ENCODE measurements around the gene HPX.

The HPX gene, protein sequence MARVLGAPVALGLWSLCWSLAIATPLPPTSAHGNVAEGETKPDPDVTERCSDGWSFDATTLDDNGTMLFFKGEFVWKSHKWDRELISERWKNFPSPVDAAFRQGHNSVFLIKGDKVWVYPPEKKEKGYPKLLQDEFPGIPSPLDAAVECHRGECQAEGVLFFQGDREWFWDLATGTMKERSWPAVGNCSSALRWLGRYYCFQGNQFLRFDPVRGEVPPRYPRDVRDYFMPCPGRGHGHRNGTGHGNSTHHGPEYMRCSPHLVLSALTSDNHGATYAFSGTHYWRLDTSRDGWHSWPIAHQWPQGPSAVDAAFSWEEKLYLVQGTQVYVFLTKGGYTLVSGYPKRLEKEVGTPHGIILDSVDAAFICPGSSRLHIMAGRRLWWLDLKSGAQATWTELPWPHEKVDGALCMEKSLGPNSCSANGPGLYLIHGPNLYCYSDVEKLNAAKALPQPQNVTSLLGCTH

DNA sequence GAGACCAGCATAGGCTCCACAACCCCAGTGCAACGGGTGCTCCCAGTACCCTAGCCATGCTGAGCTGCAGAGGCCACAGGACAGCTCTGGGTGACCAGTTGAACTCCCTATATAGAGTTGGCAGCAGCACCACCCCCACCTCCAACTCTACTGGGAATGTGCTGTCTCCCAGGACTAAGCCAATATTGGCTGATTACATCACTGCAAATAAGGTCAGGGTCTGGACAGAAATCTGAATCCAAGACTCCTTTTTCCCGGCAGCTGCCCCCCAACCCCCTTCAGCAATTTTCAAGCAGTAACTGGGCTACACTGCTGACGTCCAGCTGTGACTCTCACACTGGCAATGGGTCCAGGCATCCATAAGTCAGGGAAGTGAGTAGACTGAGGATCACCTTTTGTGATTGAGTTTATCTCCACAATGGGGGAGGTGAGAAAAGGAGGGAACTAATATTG lies at the start of gene HPX:
TSS of gene HPX (minus strand) at position 82 of the 453 bp plus-strand sequence. CDS start at position 58, 24 bp downstream.
- no peak for DNase-seq

DNA sequence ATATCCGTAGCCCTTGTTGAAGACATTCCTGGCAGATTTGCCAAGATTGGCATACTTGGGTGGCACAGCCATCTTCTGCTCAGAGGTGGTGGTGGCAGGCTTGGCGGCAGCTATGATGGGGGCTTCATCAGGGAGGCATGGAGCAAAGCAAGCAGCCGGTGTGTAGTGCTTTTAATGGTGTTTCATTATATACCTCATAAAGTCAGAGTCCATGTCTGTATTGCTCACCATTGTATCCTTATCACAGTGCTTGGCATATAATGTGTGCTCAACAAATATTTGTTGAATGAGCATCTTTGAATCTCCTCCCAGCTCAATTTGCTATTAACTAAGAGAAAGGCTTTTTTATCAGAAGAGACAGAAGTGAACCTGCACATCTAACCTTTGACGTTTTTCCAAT lies 48.5 kb upstream of the HPX start:
- no peak for DNase-seq

GRCh38 chr11:6488821-6489220 lies 48.0 kb upstream of the HPX start:
- DNase-seq = no peak

GRCh38 chr11:6488342-6488741 lies 47.6 kb upstream of the HPX start:
- no peak for DNase-seq

DNA sequence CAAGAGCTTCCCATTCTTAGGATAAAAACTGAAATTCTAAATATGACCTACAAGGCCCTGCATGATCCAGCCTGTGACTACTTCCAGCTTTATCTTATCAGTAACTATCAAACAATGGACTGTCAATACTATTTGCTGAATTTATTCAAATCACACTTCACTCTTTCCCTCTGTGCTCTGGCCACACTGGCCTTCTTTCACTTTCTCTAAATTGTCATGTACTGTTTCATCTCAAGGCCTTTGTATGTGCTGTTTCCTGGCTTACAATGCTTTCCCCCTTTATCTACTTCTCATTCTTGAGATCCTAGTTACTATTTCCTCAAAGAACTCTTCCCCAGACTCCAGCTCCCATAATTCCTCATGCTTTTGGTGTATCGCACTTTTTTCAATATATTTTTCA lies 46.2 kb upstream of the HPX start:
- DNase-seq = no peak

DNA sequence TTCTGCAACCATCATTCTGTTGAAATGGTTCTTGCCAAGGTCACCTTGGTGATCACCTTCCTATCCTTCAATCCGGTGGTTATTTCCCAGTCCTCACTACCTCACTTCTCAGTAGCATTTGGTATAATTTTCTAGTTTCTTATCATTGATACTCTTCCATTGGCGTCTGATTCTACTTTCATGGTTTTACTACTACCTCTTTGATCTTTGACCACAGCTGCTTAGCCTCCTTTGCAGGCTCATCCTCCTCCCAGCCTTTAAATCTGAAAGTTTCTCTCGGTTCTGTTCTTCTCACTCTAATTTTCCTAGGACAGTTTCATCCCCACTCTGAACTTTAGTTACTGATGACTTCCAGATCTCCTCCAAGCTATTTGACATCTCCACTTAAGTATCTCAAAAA lies 45.5 kb upstream of the HPX start:
- no peak for DNase-seq

- DNase-seq = no peak
Observed at GRCh38 chr11:6485661-6486060, 44.9 kb upstream of the HPX start.

DNA sequence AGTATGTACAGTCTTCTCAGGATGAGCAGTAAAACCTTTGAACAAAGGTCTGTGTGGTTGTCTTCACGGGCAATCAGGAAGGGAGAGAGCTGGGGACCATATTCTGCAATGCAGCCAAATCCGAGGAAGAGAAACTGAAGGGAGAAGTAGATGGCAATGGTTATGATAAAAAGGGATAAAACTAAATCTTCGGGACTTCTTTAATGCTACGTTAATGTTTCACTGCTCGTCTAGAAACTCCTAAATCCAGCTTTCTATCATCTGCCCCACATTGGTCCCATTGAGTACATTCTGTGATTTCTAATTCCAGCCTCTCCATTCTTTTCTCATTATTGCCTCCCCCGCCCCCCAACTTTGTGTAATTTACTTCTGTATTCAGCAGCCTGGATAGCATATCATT lies 42.2 kb upstream of the HPX start:
- DNase-seq = no peak

- DNase-seq = no peak
Observed at GRCh38 chr11:6482441-6482840, 41.7 kb upstream of the HPX start.

DNA sequence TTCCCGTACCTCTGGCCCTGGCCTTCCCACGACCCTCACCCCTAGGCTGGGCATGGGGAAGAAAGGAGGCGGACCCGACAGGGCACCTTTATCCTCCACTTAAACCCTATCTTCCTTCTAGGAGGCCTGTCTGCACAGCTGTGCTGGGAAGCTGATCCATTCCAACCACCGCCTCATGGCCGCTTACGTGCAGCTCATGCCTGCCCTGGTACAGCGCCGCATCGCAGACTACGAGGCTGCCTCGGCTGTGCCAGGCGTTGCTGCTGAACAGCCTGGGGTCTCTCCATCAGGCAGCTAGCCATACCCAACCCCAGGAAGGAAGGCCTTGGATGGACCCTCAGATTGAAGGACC lies 41.1 kb upstream of the HPX start:
- no peak for DNase-seq

DNA sequence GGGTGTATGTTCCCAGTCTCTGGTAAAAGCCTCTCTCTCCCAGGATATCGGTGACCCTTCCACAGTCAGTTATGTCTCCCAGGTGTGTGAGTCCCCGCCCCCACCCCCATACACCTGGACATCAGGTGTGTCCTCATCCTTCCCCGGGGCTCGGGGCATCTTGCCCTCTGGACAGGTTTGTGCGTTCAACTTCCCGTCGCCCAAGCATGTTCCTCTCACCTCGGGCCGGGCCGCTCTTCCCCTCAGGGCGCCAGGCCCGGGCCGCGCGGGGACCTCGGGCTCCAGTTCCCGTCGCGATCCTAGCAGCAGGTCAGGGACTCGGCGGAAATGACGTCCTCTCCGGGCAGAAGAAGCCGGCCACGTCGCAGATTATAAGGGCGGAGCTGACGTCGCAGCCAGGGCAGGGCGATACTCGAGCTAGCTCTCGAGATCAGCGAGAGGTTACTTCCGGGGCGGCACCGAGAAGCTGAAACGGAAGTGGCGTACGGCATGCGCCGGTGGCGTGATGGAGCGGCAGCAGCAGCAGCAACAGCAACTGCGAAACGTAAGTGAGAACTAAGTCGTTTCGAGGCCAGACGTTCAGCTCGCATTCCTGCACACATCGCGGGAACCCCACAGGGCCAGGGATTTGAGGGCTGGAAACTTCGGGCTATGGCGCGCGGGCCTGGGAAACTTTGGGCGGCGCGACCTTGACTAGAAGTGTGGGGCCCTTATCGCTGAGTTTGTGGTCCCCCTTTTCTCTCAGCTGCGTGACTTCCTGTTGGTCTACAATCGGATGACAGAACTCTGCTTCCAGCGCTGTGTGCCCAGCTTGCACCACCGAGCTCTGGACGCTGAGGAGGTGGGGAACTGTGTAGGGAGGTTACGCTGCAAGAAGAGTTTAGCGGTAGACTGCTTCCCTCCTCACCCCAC lies 40.5 kb upstream of the HPX start, which contains the start of the genes ARFIP2 and TIMM10B:
TSS of gene ARFIP2 (minus strand) at position 320 of the 912 bp plus-strand sequence. CDS start 910 bp downstream, outside the sequence.
TSS of gene TIMM10B (plus strand) at position 490 of the 912 bp plus-strand sequence. CDS start at position 506, 16 bp downstream.
- DNase-seq = peak; percentile 70 to 99 (median 94)

- no peak for DNase-seq
Observed at GRCh38 chr11:6480299-6480914, 39.6 kb upstream of the HPX start.

DNA sequence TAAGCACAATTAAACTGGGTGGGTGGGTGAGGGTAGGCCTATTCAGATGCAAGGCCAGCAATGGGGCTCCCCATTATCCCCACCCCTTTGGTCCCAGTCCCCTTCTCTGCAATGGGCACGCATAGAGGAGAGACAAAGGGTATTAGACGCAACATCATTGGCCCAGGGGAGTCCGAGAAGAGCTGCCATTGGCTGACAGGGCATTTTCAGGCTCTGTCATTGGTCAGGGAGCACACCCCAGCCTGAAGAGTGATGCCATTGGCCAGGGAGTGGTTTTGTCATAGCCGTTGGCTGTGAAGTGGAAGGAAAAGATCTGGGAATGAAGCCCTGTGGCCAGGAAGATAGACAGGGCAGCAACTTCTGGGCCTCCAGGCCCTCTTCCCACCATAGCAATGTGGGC lies 35.8 kb upstream of the HPX start:
- DNase-seq = no peak

- no peak for DNase-seq
Observed at GRCh38 chr11:6475936-6476335, 35.1 kb upstream of the HPX start.

DNA sequence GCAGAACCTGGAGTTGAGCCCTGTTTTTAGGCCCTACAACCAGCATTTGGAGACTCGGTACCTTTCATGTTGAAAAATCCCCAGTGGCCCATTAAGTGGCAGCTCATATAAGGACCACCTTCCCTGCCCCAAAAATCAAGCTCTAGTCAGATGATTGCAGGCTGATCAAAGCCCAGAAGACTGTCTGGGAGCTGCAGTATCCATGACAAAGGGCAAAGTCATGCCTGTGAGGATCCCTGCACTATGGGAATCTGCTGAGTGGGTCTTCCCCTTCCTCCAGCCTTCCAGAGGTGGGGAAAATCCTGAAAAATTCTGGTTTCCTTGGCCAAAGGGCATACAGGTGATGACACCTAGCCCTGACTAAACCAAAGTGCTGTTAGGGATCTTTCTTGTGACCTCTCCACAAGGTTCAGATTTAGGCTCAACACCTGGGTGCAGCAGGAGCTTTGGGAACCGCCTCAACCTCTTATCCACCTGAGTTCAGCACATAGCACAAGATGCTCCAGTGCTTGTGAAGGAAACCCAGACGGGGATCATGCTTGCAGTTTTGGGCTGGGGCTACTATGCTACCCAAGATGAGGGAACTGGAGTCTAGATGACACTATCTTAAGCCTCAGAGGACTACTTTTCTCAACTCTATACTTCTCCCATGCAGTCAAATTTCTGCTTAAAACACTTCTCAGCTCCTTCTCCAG lies 34.2 kb upstream of the HPX start:
- DNase-seq = no peak

DNA sequence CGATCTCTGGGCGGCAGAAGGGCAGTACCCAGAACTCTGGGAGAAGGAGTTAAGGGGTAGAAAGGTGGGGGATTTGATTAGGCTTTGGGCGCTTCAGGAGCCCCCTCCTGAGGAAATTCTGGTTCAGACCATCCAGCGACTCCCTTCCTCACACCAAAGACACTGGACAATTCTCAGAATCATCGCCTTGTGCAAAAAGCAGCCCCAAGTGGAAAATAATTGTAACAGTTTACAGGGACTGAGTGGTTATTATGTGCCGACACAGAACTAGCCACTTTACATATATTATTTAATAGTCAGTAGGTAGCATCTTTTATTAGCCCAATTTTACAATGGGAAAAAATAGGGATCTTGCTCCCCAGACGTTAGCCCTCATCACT lies 33.6 kb upstream of the HPX start:
- no peak for DNase-seq

GRCh38 chr11:6473451-6474412 lies 32.9 kb upstream of the HPX start, which contains the start of gene TRIM3:
TSS of gene TRIM3 (minus strand) at chr11:6473941. CDS start at chr11:6465695, 8,246 bp downstream.
- peak; percentile 27 to 92 (median 81) for DNase-seq

GRCh38 chr11:6472934-6473333 lies 32.1 kb upstream of the HPX start:
- DNase-seq = peak in 2 of 14 donors; percentile 11 to 56

DNA sequence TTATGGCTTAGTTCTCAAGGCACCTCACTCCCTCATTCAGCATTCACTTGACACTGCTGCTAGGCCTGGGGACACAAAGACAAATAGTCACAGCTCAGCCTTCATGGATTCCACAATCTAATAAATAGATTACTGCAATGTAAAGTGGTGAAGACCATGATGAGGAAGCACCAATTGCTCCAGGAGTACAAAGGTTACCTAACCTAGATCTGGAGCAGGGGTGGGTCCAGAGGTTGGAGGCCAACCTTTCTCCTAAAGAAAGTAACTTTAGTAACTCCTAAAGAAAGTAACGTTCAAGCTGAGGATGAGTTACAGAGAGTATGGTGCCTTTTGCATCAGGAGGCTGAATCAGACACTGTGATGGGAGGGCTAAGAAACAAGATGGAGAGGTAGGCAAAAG lies 28.8 kb upstream of the HPX start:
- DNase-seq = no peak

DNA sequence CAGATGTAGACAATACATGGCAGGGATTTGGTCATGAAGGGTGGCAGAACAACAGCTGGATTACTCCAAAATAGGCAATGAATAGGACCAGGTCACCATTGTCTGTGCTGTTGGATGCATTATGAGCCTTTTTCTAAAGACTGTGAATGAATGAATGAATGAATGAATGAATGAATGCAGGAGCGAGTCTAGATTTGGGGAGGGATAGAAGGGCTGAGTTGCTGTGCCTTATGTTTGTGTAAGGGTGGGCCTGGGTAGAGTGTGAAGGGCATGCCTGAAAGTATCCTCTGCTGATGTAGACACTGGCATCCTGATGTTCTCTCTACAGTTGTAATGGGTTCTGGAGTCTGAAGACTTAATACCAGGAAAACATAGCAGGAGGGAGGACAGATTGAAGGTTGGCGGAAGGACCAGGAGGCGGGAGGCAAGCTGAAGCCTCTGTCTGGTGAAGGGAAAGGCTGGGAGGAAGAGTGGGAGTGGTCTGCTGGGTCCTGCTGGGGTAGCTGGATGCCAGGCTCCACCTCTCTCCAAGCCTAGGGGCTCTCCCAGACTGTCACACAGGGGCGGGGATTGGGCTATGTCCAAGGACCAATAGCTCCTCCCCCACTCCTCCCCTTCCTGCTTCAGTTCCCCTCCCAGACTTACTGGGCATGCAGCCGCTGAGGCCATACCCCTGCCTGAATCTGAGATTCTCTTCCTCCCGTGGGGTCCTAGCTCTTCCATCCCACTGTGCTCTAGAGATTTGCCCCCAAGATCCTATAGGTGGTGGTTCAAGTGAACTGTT lies 28.1 kb upstream of the HPX start:
- DNase-seq = peak in 13 of 14 donors; percentile 7 to 85 (median 71)

Measured in C1 segment of cervical spinal cord (tissue), 14 donors.